ENCODE measurements around the gene NFATC1.

The NFATC1 gene

GRCh38 chr18:79509536-79509930 lies 113.8 kb downstream of the NFATC1 start:
- Histone ChIP-seq H3K36me3 (ENCODE audit: low read depth) (no peaks in the 10 kb centered on the region), H3K4me1 (ENCODE audit: insufficient read depth, poor library complexity, severe bottlenecking) (no peaks in the 10 kb centered on the region), H3K4me3 (ENCODE audit: severe bottlenecking) (no peak overlapping the region), H3K27me3 (ENCODE audit: insufficient read depth, poor library complexity, severe bottlenecking) (no peaks in the 10 kb centered on the region), H3K9me3 (ENCODE audit: severe bottlenecking) (no peaks in the 10 kb centered on the region), H3K27ac (ENCODE audit: poor library complexity, severe bottlenecking) (no peak overlapping the region)
- ATAC-seq (ENCODE audit: low read depth) = no peak
- TF ChIP-seq, protein P1, sequence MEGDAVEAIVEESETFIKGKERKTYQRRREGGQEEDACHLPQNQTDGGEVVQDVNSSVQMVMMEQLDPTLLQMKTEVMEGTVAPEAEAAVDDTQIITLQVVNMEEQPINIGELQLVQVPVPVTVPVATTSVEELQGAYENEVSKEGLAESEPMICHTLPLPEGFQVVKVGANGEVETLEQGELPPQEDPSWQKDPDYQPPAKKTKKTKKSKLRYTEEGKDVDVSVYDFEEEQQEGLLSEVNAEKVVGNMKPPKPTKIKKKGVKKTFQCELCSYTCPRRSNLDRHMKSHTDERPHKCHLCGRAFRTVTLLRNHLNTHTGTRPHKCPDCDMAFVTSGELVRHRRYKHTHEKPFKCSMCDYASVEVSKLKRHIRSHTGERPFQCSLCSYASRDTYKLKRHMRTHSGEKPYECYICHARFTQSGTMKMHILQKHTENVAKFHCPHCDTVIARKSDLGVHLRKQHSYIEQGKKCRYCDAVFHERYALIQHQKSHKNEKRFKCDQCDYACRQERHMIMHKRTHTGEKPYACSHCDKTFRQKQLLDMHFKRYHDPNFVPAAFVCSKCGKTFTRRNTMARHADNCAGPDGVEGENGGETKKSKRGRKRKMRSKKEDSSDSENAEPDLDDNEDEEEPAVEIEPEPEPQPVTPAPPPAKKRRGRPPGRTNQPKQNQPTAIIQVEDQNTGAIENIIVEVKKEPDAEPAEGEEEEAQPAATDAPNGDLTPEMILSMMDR (IDR thresholded peaks at IDR 0.05; ENCODE audit: poor library complexity, severe bottlenecking) = no peak
- DNase-seq (ENCODE audit: low spot score) = peak; percentile 32

DNA sequence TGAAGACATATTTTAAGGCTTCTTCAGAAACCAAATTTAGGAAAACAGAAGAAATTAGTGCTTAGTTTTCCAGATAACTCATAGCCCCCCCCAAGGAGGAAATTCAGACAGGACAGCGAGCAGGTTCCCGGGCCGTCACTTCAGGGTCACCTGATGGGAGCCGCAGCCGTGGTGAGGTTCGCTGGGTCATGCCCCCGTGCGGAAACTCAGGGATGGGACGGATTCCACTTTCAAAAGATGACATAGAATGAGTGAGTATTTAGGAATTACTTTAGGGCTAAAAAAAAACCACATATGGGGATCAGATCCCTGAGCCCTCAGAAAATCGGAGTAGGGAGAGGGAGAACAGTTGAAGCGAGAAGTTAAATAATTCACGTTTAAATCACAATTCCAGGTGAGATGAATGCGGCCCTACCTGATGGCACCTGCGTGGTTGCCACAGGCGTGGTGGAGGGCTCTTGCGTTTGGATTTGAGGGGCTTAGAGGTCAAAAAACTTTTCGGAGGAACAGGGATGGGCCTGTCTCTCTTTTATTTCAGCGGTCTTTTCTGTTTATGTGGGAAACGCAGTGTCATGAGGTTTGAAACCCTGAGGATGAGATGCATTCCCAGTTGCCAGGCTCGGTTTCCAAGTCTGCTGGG lies 114.4 kb downstream of the NFATC1 start:
- TF ChIP-seq, protein P1 (IDR thresholded peaks at IDR 0.05; ENCODE audit: poor library complexity, severe bottlenecking) = no peak
- ATAC-seq (ENCODE audit: low read depth) = no peak
- no peaks in the 10 kb centered on the region for H3K9me3 ChIP-seq (ENCODE audit: severe bottlenecking)
- H3K36me3 ChIP-seq (ENCODE audit: low read depth) = no peaks in the 10 kb centered on the region
- H3K27ac ChIP-seq (ENCODE audit: poor library complexity, severe bottlenecking) = no peak overlapping the region
- H3K27me3 ChIP-seq (ENCODE audit: insufficient read depth, poor library complexity, severe bottlenecking) = no peaks in the 10 kb centered on the region
- peak; percentile 27 for DNase-seq (ENCODE audit: low spot score)
- H3K4me3 ChIP-seq (ENCODE audit: severe bottlenecking) = no peak overlapping the region
- H3K4me1 ChIP-seq (ENCODE audit: insufficient read depth, poor library complexity, severe bottlenecking) = no peaks in the 10 kb centered on the region

GRCh38 chr18:79510731-79511241 lies 115.1 kb downstream of the NFATC1 start:
- H3K4me1 ChIP-seq (ENCODE audit: insufficient read depth, poor library complexity, severe bottlenecking) = no peaks in the 10 kb centered on the region
- H3K9me3 ChIP-seq (ENCODE audit: severe bottlenecking) = no peaks in the 10 kb centered on the region
- no peak overlapping the region for H3K27ac ChIP-seq (ENCODE audit: poor library complexity, severe bottlenecking)
- H3K4me3 ChIP-seq (ENCODE audit: severe bottlenecking) = no peak overlapping the region
- TF ChIP-seq, protein P1 (IDR thresholded peaks at IDR 0.05; ENCODE audit: poor library complexity, severe bottlenecking) = no peak
- H3K27me3 ChIP-seq (ENCODE audit: insufficient read depth, poor library complexity, severe bottlenecking) = no peaks in the 10 kb centered on the region
- ATAC-seq (ENCODE audit: low read depth) (no peak), DNase-seq (ENCODE audit: low spot score) (peak; percentile 42)
- H3K36me3 ChIP-seq (ENCODE audit: low read depth) = no peaks in the 10 kb centered on the region

DNA sequence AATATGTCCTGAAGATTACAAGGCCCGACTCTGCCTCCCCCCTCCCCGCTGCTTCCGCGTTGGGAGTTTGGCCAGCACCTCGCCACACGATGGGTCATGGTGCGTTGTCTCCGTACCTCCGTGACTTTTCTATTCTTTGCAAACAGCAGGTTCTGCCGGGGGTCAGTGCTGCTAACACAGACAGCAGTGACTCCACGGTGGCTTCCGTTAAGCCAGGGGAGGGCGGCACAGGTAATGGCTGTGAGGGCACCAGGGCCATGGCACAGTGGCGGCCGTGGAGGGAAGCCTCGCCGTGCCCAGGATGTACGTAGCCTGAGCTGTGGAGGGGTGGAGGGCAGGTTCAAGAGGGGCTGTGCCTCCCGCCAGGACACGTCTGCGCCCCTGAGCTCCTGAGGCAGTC lies 115.5 kb downstream of the NFATC1 start:
- TF ChIP-seq, protein P1 (IDR thresholded peaks at IDR 0.05; ENCODE audit: poor library complexity, severe bottlenecking) = no peak
- ATAC-seq (ENCODE audit: low read depth) (no peak), DNase-seq (ENCODE audit: low spot score) (peak; percentile 47)
- no peaks in the 10 kb centered on the region for H3K27me3 ChIP-seq (ENCODE audit: insufficient read depth, poor library complexity, severe bottlenecking)
- H3K27ac ChIP-seq (ENCODE audit: poor library complexity, severe bottlenecking) = no peak overlapping the region
- H3K4me1 ChIP-seq (ENCODE audit: insufficient read depth, poor library complexity, severe bottlenecking) = no peaks in the 10 kb centered on the region
- H3K36me3 ChIP-seq (ENCODE audit: low read depth) = no peaks in the 10 kb centered on the region
- no peak overlapping the region for H3K4me3 ChIP-seq (ENCODE audit: severe bottlenecking)
- H3K9me3 ChIP-seq (ENCODE audit: severe bottlenecking) = no peaks in the 10 kb centered on the region

DNA sequence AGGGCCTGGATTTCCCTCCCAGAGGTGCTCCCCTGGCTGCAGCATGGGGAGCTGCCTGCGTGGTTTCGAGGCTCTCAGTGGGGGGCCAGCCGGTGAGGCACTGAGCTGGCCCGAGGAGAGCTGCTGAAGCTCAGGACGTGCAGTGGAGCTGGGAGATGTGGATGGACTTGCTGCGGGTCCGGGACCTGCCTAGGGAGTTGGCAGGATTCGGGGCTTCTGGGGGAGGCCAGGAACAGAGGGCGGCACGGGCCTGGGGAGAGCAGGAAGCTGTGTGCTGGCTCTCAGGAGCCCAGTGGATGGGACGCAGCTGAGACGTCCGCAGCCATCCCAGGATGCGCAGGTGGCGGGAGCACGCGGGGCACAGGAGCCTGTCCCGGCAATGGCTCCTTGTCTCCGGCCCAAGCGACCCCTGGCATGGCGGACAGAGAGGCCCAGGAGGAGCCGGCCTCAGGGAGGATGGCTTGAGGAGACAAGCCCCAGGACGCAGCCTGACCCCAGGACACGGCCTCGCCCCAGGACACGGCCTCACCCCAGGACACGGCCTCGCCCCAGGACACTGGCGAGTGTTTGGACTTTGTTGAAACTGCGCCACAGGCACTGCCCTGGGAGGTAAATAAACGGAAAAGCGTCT lies 116.1 kb downstream of the NFATC1 start:
- Histone ChIP-seq H3K27me3 (ENCODE audit: insufficient read depth, poor library complexity, severe bottlenecking) (no peaks in the 10 kb centered on the region), H3K9me3 (ENCODE audit: severe bottlenecking) (no peaks in the 10 kb centered on the region), H3K36me3 (ENCODE audit: low read depth) (no peaks in the 10 kb centered on the region), H3K4me1 (ENCODE audit: insufficient read depth, poor library complexity, severe bottlenecking) (no peaks in the 10 kb centered on the region), H3K27ac (ENCODE audit: poor library complexity, severe bottlenecking) (no peak overlapping the region), H3K4me3 (ENCODE audit: severe bottlenecking) (no peak overlapping the region)
- no peak for ATAC-seq (ENCODE audit: low read depth)
- DNase-seq (ENCODE audit: low spot score) = peak; percentile 47
- TF ChIP-seq, protein P1 (IDR thresholded peaks at IDR 0.05; ENCODE audit: poor library complexity, severe bottlenecking) = no peak
